ENCODE results near the gene C20orf204.
"Not testable (repeated sequence)": the region's sequence is repeated elsewhere in the genome, so short reads cannot be mapped to it uniquely, and the experiment has no call there.

The C20orf204 gene, protein sequence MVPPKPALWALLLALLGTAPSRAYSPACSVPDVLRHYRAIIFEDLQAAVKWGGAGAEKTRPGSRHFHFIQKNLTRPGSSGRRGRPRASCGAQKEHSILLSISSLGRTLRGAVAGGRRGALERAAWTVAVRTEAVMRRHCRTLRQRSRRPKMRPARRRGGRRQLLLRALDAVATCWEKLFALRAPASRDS

DNA sequence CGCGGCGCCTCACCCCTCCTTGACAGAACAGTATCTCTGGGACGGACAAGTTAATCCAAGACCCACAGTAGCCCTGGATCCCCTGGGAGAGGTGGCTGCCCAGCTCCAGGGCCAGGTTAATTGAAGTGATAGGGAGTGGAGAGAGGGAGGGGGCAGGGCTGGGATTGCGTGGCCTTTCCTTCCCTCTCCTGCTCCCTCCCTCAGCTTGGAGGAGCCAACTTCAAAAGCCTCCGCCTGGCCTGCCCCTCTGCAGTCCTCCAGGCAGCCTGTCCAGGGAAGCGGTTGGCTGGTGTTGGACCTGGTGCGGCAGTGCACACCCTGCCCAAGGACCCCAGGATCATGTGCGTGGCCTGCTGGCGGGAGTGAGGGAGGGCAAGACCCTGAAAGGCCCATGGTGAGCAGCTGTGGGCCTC lies at the start of gene C20orf204:
TSS of gene C20orf204 (plus strand) at position 250 of the 413 bp plus-strand sequence. CDS start at position 392, 142 bp downstream.
- no peak for DNase-seq

DNA sequence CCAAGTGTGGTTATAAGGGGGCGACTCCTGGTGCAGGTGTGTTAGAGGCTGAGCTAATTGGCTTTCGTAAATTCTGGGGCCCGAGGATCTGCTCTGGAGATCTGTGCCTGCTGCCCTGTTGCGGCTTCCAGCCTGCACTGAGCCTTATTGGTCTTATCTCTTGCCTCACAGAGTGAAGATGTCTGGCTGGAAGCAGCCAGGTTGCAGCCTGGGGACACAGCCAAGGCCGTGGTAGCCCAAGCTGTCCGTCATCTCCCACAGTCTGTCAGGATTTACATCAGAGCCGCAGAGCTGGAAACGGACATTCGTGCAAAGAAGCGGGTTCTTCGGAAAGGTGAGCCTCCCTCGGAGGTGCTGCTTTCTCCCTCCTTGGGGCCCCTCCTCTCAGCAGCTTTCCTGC lies 35.1 kb upstream of the C20orf204 start:
- DNase-seq, result no peak

DNA sequence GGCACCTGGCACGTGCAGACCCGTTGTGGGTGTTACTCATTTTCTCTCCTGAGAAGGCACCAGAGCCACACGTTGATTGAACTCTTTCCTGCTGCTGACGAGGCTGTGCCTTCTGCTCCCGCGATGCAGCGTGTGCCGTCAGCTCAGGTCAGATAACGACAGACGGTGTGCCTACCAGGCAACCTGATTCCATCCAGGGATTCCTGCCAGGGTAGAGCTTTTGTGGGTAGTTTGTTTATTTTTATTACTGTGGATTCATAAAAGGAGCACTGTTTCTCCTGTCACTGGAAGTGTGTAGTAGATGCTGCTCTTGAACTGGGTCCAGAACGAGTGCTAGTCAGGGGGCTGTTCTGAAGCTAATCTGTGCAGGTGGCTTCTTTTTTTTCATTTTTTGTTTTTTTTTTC lies 34.4 kb upstream of the C20orf204 start:
- DNase-seq, result no peak

DNA sequence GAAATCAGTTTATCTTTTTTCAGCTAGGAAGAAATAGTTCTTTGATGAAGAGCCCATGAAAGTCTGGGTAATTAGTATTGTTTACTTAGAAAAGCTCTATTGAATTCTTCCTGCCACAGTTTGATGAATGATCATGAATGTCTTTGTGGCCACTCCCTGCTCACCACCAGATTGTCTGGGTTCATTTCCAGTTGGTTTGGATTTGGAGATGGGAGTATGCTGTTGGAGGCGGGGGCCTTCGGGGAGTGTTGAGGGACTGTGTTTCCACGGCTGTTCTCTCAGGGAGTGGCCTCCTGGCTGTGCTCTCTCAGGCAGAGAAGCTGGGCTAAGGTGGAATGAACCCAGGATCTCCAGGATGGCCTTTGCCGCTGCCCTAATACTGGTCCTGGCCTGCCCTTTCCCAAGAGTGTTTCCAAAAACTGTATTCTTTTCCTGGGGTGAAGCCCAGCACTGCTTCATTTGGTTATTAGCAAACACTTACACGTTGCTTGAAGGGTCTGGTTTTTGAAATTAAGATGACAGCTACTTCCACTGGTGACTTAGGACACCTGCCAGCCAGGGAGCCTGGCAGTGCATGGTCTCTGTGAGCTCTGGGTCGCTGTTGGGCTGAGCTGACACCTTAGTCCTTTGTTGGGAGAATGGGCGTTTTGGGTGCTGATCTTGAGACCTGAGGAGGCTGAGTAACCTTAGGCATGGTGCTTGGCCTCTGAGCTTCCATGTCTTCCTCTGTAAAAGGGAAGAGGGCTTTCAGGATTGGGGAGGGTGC lies 31.8 kb upstream of the C20orf204 start:
- DNase-seq, result no peak

DNA sequence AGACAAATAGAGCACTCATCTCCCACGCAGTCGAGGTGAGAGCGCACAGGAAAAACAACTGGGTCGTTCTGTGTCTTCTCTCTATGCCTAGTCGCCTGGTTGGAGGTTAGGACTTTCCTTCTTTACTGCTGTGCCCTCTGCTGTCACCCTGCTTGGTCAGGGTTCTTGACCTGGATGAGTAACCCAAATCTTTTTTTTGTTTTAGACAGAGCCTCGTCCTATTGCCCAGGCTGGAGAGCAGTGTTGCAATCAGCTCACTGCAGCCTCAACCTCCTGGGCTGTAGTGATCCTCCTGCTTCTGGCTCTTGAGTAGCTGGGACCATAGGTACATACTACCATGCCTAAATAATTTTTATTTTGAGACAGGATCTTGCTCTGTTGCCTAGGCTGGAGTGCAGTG lies 30.6 kb upstream of the C20orf204 start:
- DNase-seq, result no peak

DNA sequence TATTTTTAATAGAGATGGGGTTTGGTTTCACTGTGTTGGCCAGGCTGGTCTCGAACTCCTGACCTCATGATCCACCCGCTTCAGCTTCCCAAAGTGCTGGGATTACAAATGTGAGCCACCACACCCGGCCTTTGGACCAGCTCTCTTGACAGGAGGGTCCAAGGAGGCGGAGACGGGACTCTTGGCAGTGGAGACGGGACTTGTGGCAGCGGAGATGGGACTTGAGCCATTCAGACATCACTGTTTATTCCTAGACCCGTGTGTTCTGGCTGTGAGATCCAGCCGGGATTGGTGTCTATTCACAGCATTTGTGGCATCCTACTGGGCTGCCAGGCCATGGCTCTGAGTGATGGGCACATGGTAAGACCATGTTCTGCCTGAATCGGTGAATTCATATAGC lies 29.5 kb upstream of the C20orf204 start:
- DNase-seq, result no peak

DNA sequence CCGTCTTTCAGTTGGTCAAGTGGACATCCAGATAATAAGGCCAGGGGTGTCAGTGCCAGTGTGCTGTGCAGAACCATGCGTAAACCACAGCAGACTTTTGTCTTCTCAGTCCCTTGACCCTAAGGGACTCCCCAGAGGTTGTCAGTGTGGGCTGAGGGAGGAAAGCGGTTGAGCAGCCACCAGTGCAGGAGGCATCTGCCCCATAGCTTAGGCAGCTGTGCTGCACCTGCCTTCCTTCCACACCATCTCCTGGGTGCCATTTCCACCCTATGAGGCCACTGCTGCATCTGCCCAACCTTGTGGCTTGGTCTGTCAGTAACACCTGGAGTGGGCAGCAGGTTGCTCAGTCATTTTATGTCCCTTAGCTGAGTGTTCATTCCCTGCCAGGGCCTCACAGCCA lies 29.1 kb upstream of the C20orf204 start:
- DNase-seq, result no peak

DNA sequence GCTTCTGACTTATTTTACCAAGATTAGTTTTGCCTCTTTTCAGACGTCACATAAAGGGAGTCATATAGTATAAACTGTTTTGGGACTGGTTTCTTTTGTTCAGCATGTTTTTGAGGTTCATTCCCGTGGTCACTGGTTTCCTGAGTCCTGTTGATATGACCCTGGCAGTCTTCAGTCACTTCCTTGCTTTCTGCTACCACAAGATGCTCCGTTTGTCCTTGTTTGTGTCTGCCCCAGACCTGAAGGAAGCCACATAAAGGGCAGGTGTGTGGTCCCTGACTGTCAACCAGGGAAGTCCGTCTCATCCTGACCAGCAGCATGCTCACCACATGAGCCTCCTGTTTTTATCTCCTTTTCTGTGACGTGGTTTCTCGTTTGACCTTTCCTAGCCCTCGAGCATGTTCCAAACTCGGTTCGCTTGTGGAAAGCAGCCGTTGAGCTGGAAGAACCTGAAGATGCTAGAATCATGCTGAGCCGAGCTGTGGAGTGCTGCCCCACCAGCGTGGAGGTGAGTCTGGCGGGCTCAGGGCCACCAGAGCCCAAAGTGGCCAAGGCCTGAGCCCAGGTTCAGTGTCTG lies 26.1 kb upstream of the C20orf204 start:
- no peak for DNase-seq

DNA sequence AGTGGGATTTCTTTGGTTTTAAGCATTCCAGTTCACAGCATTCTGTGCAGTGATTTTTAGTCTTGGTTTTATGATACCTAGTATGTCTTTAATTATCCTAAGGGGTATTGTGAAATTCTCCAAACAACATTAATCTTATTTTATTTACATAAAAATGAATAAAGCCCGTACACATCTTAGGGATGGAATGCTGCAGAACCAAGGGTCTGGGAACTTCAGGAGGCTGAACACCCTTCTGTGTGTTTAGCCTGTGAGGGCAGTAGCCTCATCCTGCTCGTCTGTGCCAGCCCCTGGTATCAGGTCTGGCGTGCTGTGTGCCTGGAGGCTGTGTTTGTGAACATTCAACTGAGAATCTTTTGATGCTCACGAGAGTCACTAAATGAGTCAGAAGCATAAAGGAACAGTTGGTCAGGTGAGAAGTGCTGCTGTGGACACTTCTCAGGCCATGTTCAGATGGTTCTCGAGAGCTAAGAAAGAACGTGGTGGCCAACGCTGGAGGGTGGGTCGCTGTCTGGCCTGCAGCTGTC lies 25.2 kb upstream of the C20orf204 start:
- no peak for DNase-seq

DNA sequence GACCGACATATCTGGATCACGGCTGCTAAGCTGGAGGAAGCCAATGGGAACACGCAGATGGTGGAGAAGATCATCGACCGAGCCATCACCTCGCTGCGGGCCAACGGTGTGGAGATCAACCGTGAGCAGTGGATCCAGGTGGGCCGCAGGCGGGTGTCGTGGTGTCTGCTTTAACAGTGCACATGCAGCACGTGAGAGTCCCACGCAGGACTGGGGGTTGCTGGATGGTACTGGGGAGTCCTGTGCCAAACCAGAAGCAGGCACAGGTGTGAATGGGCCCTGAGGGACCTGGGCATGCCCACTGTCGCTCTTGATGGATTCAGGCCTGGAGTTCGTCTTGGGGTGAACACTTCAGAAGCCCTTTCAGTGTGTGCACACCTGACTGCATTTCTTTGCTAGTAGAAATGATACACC lies 24.6 kb upstream of the C20orf204 start:
- DNase-seq, result no peak

DNA sequence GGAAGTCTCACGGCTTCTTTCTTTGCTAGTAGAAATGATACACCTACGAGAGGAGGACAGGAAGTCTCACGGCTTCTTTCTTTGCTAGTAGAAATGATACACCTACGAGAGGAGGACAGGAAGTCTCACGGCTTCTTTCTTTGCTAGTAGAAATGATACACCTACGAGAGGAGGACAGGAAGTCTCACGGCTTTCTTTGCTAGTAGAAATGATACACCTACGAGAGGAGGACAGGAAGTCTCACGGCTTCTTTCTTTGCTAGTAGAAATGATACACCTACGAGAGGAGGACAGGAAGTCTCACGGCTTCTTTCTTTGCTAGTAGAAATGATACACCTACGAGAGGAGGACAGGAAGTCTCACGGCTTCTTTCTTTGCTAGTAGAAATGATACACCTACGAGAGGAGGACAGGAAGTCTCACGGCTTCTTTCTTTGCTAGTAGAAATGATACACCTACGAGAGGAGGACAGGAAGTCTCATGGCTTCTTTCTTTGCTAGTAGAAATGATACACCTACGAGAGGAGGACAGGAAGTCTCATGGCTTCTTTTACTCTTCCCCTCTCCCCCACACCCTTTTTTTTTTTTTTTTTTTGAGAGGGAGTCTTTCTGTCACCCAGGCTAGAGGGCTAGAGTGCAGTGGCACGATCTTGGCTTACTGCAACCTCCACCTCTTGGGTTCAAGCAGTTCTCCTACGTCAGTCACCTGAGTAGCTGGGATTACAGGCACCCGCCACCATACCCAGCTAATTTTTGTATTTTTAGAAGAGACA lies 23.4 kb upstream of the C20orf204 start:
- not testable (repeated sequence) for DNase-seq

DNA sequence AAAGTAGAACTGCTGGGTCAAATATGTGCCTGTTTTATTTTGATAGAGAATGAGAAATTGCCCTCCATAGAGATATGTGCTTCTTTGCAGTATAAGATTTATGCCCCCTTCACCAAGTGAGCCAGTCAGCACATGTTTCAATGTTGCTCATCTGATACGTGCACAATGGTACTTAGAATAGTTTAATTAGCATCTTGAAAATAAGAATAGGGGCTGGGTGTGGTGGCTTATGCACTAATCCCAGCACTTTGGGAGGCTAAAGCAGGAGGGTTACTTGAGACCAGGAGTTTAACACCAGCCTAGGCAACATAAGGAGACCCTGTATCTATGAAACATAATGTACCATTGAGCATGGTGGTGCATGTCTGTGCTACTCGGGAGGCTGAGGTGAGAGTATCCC lies 20.3 kb upstream of the C20orf204 start:
- no peak for DNase-seq

DNA sequence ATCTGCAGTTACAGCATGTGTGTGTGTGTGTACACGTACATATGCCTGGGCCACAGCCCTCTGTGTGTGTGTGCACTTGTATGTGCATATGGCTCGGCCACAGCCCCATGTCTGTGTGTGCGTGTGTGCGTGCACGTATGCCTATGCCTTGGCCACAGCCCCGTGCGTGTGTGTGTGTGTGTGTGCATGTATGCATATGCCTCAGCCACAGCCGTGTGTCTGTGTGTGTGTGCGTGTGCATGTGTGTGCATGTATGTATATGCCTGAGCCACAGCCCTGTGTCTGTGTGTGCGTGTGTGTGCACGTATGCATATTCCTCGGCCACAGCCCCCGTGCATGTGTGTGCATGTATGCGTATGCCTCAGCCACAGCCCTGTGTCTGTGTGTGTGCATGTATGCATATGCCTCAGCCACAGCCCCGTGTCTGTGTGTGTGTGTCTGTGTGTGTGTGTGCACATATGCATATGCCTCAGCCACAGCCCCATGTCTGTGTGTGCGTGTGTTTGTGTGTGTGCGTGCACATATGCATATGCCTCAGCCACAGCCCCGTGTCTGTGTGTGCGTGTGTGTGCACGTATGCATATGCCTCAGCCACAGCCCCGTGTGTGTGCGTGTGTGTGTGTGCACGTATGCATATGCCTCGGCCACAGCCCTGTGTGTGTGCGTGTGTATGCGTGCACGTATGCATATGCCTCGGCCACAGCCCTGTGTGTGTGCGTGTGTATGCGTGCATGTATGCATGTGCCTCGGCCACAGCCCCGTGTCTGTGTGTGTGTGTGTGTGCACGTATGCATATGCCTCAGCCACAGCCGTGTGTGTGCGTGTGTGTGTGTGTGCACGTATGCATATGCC lies 14.6 kb upstream of the C20orf204 start:
- DNase-seq, result no peak

DNA sequence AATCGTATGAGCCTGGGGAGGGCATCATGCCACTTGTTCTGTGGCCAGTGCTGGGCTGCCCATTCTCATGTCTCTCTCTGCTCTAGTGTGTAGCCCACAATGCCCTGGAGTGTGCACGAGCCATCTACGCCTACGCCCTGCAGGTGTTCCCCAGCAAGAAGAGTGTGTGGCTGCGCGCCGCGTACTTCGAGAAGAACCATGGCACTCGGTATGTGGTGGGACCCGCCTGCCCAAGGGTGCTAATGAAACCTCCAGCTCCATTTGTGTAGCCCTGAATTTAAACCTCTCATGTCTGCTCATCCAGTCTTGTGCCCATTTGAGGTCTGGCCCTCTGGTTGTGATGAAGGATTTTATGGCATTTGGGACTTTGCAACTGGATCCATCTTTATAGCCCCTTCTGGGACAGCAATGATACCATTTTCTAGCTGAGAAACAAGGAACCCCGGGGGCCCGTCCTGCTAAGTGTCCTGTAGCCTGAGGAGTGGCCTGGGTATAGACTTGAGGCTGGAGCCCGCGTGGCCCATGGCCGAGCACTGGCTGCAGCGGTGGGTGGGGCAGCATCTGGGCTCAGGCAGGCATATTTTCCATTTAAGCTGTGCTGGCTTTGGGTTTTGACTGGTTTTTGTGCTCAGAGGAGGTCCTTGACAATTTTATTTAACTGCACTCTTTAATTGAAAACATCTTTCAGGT lies 13.2 kb upstream of the C20orf204 start:
- DNase-seq, result no peak

DNA sequence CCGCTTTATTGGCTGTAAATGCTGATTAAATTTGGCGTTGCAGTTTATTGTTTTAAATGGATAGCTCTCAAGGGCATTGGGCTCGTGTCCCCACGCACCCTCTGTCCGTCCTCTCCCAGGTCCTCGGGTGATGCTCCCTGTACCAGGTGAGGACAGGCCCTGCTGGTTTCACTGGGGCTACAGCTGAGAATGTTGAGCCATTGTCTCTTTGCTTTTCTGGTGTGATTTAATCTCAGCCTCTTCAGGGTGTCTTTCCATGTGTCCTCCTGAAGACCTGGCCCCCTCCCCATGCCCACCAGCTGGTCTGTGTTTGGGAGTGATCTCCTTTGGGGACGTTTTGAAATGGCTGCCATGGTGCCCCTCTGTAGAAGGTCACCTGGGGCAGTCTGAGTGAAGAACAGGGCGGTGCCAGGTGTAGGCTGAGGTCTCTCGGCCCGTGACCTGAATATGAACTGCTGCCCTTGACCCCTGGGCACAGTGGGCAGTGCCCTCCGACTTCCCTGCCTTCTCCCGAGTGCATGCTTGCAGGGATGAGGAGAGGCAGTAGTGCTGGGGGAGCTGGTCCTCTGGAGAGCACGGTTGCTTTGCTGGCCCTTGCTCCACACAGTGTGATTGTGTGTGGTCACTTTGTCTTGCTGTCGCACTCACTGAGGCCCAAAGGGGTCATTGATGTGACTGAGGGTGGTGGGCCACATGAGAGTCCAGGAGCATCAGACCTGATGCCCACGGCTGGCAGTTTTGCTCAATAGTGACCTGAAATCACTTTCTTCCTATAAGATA lies 12.4 kb upstream of the C20orf204 start:
- DNase-seq, result no peak

DNA sequence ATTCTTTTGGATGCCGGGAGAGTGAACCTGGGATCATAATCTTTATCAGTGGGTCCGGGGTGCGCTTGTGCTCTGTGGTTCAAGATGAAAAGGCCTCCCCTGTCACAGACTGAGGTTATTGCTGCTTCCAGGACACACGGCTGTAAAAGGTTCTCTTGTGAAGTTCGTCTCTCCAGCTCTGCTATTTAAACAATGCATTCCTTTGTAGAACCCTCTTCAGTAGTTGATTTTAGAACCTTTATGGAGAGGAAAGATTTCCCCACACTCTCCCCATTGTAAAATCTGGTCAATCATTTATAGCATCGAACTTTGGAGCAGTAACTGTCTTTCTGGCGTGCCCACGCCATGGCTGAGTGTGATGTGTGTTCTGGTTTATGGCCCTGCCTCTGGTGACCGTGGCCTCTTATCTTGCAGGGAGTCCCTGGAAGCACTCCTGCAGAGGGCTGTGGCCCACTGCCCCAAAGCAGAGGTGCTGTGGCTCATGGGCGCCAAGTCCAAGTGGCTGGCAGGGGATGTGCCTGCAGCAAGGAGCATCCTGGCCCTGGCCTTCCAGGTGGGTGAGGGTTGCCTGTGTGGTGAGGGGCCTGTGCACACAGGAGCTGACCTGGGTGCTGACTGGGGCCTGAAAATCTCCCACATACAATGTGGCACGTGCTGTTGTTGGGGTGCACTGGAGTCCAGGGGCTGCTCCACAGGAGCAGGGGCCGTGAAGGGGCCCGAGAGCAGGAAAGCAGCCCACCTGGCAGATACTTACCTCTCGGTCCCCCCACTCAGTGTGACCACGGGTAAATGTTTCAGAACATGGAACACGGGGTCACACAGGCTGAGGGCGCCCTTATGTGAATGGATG lies 11.6 kb upstream of the C20orf204 start:
- DNase-seq, result no peak

DNA sequence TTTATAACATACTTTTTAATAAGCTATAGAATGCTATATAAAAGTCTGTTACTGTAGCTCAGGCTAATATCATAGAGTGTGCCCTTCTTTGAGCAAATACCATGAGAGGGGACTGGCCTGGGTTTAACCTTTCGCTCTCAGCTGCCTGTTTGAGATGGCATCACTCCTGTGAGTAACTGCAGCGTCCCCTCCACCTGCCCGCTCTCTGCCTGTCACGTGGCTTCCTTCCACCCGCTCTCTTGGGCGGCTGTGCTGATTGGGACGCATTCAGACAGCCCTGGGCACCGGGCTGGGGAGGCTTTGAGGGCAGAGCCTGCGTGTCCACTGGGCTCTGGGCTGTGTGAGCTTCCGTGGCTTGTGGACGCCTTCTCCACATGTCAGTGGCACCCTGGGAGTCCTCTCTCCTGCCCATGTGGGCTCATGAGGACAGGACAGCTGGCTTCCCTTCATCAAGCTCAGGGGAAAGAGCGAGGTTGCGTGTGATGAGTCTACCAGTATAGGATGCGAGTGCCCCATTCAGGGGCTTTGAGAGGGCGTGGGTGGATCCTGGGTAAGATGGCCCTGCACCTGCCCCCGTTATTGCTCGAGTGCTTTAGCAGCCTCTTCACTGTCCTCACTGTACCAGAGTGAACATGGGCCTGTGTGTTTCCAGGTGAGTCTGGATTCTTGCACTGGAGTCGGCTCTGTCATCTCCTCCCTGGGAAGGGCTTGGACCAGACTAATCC lies 10.7 kb upstream of the C20orf204 start:
- DNase-seq, result no peak

DNA sequence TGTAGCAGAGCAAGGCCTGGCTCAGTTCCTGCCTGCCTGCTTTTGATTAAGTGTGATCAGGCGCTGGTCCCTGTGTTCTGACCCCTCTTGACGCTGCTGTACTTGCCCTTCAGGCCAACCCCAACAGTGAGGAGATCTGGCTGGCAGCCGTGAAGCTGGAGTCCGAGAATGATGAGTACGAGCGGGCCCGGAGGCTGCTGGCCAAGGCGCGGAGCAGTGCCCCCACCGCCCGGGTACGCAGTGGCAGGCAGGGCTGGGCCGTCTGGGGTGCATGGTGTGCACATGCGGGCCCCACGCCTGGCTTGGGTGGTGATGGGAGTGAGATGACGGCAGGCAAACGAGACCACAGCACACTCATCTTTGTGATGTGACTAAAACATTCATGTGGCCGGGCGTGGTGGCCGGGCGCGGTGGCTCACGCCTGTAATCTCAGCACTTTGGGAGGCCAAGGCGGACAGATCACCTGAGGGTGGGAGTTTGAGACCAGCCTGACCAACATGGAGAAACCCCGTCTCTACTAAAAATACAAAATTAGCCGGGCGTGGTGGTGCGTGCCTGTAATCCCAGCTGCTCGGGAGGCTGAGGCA lies 10.1 kb upstream of the C20orf204 start:
- no peak for DNase-seq
